Stimulated activated CD8-positive, alpha-beta memory T cell treated with anti-CD3 and anti-CD28 coated beads, Interleukin-15, amount 100 ng/mL, for 4 hours (primary cell): ENCODE data around the gene PIGM.

ENCODE experiments used
- DNase-seq, 2 donors: peaks; one replicate each; pipeline ENCODE4 v3.0.0-alpha.2; 2020; ENCODE audit warnings: low read depth in 2 of 2

PIGM gene

DNA sequence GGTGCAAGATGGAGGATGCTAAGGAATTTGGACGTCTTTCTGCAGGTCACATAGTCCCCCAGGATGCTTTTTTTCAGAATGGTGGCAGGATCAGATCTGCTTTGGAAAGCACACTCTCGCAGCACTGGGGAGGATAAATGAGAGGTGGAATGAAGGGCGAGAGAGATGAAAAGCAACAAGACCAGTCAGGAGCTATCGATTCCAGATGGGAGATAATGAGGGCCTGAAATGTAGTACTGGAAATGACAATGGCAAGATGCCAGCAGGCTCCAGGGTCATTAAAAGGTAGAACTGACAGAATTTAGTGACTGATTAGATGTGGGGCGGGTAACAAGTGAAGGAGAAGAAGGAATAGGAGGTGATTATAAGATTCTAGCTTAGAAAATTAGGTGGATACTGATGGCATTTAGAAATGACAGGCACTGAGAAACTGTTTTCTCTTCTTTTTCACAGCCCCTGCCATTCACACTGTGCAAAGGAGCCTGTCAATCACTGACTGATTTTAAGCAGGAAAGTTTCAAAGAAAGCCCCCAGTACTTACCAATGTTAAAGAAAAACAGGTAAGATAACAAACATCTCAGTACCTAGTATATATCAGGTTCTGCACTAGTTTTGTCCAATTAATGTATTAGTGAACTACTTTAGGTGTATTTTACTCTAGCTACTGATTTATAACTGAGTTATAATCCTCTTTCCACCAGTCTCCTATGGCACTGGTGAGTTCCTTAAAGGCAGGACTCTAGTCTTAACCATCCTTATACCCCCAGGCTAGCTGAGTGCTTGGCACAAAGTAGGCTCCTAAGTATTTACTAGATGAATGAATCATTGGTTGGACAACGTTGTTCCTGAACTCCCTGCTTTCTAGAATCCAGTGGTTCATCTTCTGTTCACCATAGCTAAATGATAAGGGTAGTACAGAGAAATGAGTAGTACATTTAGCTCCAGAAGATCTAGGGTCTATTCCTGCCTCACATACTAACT is 9.2 kb downstream of the PIGM start:
- DNase-seq = no peak

DNA sequence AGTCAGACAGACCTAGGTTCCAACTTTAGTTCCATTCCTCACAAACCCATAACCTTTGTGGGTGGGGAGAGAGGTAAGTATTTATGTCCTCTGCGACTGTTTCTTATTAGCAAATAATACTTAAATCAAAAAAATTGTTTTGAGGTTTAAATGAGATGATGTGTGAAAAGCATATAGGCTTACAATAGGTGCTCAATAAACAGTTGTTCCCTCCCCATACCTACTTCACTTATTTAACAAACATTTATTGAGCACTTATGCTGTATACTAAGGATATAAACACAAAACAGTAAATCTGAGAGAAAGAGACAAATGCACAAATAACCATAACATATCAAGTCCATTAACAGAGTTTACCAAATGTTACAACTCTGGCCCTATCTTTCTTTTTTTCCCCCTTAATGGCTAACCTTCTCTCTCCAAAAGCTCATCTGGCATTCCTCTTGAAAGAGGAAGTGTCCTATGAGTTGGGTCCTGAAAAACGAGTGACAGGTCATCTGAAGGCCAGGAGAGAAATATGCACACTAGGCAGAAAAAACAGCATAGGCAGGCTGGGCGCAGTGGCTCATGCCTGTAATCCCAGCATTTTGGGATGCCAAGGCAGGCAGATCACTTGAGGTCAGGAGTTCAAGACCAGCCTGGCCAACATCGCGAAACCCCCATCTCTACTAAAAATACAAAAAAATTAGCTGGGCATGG is 10.3 kb downstream of the PIGM start:
- DNase-seq = no peak

DNA sequence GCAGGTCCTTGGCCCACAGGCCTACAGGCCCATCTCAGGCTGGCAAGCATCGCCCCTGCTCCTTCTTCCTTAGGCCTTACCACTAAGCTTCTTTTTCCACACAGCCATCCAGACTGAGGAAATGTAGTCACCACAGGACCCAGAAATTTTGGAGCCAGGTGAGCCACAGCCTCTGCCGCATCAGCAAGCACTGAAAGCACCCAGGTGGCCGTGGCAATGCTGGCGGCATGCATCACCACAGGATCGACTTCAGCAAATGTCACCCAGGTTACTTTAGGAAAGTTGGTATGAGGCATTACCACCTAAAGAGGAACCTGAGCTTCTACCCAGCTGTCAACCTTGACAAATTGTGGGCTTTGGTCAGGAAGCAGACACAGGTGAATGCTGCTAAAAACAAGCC is 11.6 kb downstream of the PIGM start:
- DNase-seq = no peak

DNA sequence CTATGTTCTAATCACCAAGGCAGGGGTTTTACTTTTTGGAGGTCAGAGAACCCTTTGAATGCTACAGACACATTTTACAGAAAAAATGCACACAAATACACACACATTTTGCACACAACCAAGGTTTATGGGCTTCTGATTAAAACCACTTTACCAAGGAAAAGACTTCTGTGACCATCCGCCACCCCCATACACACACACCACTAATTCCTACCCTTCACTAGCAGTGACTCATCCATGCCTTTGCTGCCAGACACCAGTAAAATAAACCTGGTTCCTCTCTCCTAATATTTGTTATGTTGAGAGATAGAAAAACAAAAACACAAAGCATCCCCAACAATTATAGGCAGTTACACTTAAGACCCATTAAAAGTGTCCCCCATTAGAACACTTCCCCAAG is 12.9 kb downstream of the PIGM start:
- DNase-seq = no peak

DNA sequence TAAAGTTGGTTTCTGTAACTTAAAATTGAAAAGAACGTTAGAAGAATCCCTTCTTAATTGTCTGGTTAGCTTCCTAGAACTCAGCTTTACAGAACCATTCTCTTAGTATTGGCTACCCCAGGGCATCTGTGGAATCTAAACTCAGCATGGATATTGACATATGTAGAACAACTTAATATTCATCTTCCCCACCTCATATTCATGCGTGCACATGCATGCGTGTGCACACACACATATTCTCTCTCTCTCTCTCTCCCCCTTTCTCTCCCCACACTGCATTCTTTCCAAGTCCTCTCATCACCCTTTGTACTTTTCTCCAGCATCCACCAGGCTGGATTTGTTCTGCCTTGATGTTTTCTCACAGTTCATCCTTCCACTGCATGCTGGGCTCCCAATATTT is 13.4 kb downstream of the PIGM start:
- no peak for DNase-seq

DNA sequence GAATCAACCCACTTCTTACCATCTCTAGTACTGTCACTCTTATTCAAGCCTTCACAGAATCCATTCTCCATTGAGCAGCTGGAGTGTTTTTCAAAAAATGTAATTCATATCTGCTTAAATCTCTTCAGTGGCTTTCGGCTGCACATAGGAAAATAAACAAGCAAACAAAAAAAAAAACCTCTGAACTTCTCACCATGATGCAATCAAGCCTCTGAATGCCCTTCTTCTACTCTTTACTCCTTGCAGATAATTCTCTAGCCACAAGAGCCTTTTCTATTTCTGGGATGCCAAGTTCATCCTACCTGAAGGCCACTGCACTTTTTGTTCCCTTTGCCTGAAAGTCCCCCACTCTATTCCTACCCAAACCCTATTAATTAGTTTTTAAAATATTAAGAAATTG is 14.2 kb downstream of the PIGM start:
- DNase-seq = no peak

DNA sequence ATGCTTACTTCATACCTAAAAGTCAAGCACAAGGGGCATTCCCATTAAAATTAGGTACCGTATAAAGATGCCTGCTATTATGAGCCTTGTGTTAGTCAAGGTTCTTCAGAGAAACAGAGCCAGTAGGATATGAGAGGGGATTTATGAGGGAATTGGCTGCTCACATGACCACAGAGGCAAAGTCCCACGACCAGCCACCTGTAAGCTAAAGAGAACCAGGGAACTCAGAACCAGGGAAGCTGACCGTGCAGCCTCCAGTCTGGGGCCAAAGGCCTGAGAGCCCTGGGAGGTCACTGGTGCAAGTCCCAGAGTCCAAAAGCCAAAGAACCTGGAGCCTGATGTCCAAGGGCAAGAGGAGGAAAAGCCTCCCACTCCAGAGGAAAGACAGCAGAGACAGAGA is 20.0 kb downstream of the PIGM start:
- no peak for DNase-seq

DNA sequence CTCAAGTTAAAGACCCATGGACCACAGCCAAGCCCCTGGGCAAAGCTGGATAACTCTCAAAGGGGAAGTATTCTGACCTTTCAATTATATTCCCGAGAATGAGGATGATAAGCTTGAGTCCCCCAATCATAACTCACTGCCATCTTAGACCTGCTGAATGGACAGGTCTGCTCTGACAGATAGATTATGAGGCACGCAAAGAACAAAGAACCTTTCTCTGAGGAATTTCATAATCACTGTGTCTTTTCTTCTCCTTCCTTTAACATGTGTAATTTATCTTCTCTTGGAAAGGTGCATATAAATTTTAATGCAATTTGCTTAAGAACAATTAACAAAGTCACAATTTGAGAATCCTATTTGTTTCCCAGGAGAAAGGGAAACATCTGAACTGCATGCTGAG is 22.0 kb downstream of the PIGM start:
- no peak for DNase-seq

DNA sequence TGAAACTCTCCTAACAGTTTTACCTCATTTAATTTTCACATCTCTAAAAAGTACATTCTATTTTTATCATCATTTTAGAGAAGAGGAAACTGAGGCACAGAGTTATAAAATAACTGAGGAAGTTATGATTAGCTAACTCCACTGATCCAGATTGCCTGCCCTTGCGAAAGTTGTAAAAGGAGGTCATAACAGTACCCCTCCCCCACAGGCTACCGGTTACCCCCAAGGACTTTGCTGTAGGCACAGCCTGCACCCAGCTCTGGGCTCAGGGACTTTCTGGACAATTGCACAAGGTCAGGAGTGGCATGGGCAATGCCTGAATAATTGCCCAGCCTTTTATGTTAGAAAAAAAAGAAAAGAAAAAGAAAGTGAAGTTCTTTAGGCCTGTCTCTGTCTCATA is 22.7 kb downstream of the PIGM start:
- DNase-seq = no peak

DNA sequence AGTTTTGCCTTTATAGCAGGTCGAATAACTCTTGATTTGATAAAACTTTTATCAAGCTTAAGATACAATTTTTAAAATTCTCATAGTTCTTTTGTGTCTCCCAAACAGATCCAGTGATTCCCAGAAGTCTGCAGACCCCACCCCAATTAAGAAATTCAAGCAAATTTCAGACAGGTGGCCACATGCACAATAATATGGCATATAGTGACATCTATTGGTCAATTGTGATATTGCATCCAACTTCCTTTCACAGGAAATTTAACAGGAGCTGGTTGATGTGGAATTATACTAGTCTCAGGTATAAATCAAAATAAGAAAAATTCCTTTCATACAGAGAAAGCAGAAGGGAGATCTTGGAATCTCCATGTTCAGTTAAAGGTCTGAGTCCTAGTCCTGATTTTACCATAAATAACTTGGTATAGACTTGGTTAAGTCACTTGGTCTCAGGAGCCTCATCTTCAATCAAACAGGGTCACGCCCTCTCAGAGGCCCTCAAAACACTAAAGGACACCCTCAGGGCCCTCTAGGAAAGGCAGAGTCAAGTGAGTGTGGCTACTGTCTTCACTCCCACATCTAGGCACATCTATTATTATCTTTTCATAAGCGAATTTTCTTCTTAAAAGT is 24.1 kb downstream of the PIGM start:
- no peak for DNase-seq

DNA sequence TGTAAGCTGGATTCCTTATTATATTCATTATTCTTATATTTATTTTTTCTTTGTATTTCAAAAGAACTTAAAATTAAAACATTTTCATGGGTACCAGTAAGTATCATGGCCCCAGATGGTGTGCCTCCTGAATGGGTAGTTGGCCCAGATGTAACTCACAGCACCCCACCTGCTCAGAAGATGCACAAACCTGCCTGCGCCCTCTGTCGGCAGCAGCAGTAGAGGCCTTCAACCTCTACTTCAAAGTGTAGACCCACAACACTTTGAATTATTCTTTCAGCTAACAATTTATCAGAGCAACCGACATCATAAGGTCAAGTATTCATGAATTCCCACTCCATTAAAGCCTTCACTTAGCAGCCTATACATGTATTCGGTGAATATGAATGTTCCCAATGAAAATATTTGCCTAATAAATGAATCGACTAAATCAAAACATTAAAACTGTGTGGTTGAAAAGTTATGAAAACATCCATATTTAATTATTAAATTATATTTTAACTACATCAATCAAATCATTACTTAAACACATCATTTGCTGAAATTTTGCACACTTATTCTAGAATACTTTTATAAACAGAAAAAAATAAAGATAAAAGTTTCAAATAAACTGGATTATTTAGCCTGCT is 25.4 kb downstream of the PIGM start:
- DNase-seq = peak; percentile 20 to 59

DNA sequence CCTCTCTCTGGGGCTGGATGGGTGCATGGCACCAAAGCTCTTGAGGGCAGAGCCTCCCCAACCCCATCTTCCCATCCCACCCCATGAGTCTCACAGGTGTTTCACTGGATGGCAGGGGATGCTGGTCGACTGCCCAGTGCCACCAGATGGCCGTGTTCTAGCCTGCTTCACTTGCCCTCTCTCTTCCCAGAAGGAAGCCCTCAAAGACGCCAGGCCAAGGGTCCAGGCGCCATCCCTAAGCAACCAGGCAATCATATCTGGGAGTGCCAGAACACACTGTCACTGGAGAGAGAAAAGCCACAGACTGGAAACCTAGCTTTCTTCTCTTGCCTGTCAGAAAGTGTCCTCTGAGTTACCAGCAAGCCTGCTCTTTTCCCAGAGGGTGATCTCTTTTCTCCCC is 26.7 kb downstream of the PIGM start:
- no peak for DNase-seq

DNA sequence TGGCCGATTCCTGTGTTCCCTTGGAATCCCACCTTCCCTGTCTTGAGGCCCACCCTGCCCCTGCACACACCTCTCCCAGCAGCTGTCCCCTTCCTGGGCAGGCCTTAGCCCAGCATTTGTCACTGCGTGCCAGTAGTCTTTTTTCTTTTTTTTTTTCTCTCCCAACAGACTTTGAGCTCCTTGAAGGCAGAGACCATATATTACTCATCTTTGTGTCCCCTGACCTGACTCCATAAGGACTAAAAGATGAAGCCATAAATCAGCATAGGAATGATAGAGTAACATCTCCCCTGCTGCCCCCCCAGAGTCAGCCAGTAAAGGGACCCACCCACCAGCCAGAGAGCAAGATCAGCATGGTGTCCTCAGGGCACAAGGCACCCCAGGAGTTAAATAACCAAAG is 27.4 kb downstream of the PIGM start:
- no peak for DNase-seq

DNA sequence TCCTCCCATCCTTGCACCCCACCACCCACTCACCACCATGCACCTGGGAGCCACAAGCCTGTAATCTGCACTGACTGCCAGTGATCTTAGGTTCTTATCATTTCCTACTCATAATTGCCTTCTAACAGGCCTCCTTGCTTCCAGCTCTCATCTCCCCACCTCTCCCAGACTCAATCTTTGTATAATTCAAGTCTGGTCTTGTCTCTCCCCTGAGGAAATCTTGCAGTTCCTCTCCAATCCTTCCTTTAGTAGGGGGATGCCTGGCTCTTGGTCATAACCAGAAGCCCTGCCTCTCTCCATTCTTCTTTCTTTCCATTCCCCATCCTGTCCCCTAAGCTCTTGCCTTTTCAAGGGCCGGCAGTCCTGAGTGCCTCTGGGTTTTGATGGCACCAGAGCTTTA is 27.8 kb downstream of the PIGM start:
- DNase-seq = no peak

DNA sequence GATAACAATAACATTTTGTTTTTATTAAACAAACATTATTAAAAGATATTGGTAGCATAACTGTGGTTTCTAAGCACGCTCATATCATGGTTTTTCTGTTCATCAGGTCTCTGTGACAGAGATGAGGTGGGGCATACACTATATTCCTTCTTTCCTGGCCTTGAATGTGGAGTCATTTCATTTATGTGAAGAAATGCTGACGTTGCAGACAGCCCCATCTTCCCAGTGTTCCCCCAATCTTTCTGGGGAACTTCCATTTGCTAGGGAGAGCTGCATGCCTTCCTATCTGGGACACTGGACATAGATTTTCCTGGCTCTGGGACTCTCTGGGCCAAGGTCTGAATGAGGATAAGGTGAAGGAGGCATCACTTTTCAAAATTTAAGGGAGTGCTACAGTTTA is 30.4 kb downstream of the PIGM start:
- no peak for DNase-seq

DNA sequence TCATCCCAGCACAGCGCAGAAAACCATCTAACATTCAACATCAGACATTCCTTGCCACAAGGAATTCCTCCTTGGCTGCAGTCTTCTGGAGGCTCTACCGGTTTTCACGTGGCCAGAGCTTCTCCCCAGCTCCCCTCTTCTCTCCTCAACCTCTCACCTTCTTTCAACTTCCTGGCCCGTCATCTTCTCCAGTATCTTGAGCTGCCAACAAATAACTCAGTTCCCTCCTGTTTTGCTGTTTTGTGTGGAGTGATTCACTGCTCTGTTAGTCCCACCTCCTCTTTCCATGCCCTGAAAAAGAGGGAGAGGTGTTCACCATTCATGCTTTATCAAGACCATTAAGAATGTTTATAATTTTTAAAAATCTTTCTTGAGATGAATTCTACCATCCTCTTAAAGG is 32.6 kb downstream of the PIGM start:
- no peak for DNase-seq

DNA sequence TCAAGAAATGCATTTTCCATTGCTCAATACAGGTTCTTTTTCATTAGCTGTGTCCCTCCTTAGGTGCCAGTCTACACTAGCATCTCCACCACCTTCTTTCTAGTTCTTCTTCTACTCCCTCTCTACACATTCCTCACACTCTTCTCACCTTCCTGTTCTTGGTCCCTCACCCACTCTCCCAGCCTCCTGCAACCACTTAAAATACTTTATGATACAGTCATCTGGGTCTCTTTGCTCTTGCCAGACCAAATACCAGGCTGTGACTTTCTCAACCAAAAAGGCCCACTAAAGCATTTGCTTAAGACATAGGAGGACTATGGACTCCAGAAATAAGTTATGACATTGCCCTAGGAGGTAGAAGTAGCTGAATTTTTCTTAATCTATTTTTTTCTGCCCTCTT is 35.1 kb downstream of the PIGM start:
- no peak for DNase-seq

DNA sequence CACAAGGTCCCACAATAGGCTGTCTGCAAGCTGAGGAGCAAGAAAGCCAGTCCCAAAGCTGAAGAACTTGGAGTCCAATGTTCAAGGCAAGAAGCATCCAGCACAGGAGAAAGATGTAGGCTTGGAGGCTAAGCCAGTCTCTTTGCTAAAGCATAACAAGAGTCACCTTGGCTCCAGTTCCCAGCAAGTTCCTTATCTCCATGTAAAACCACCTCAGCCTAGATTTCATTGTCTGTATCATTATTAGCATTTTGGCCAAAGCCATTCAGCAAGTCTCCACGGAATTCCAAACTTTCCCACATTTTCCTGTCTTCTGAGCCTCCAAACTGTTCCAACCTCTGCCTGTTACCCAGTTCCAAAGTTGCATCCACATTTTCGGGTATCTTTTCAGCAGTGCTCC is 36.9 kb downstream of the PIGM start:
- DNase-seq = no peak

DNA sequence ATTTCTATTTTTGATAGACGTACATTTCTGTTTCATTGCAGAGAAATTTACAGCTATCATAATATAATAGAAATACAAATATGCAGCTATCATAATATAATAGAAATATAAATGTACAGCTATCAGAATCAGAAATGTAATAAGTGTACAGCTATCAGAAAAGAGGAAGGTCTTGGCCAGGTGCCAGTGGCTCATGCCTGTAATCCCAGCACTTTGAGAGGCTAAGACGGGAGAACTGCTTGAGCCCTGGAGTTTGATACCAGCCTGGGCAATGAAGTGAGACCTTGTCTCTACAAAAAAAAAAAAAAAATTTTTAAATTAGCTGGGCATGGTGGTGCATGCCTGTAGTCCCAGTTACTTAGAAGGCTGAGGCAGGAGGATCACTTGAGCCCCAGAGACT is 37.9 kb downstream of the PIGM start:
- DNase-seq = no peak

DNA sequence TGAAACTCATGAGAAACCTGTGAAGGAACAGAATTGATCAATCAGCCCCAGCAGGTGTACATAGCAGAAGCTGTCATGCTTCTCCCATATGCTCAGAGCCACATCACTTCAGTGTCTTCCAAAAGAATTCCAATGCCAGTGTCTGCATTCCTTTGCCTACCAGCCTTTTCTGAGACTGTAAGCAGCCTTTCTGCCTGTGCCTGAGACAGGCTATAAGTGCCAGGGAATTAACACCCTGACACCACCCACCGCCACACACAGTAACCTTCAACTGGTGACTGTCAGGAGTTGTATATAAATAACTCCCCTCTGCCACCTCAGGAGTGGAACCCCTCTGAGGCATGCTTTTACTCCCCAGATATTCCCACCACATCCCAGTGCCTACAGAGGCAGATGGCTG is 39.6 kb downstream of the PIGM start:
- DNase-seq = no peak

DNA sequence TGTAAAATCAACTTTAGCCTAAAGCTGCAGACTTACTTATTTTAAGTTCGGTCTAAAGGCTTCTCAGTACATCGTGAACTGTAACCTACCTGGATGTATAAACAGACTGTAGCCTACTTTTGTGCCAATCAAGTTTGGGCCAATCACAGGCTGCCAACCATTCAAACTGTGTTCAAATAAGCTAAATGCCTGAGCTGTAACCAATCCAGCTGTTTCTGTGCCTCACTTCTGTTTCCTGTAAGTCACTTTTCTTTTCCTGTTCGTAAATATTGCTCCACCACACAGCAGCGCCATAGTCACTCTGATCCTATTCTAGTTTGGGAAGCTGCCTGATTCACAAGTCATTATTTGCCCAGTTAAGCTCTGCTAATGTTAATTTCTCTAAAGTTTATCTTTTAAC is 40.3 kb downstream of the PIGM start:
- no peak for DNase-seq

DNA sequence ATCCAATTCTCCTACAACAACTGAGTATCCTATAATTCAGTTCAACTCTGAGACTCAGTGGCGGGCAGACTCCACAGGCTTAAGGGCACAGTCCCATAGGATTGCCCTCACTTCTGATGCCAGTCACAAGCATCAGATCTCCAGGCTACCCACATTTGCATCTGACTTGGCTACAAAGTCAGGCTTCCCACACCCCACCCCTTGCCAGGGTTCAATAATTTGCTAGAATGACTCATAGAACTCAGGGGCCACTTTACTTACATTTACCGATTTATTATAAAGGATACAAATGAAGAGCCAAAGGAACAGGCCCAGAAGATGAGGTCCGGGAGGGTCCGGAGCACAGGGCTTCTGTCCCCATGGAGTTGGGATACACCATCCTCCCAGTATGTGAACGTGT is 41.8 kb downstream of the PIGM start:
- no peak for DNase-seq
